IMR-90 (cell line): Measurements from ENCODE around the gene HAO2. TPM values are rescaled to one million over a fixed set of nuclear protein-coding genes. Genes with fewer than 3 reads are reported as not detected.

Source experiments
- ATAC-seq: fragments of 200-7000 bp; cut with Tn5 transposase; 2 replicates; pipeline ENCODE4 v1.9.1; 2020; ENCODE audit warnings: low read depth, mild to moderate bottlenecking, moderate library complexity
- BruUV-seq: library from RNA; stranded (reverse); fragments of 400-500 nt; replicated peaks from 2 replicates; lab custom pipeline; 2021; lab: Mats Ljungman, UMichigan
- CTCF ChIA-PET: fragments of 300-600 bp; formaldehyde crosslinking; extraction: SDS; loops from one replicate; lab custom pipeline; 2021; ENCODE audit warnings: antibody characterized with exemption; lab: Yijun Ruan, JAX
- POLR2A ChIA-PET: fragments of 300-600 bp; sonication (Branson Sonifier 250); formaldehyde crosslinking; loops from one replicate; lab custom pipeline; 2022; ENCODE audit warnings: antibody characterized with exemption; ENCODE audit not compliant: unreplicated experiment; lab: Charles Lee
- DNase-seq: peaks from one replicate; pipeline ENCODE4 v3.0.0; 2013
- H2AFZ ChIP-seq: replicated peaks from 2 replicates; pipeline ENCODE3; 2013; ENCODE audit warnings: low read length, mild to moderate bottlenecking; ENCODE audit not compliant: poor library complexity
- H2AK5ac ChIP-seq: 2 replicates; pipeline ENCODE4 v1.6.1; 2013; ENCODE audit warnings: low read depth, low read length, inconsistent platforms
- H2AK9ac ChIP-seq: replicated peaks from 2 replicates; pipeline ENCODE3; 2013; ENCODE audit warnings: mild to moderate bottlenecking, low read depth, low read length, moderate library complexity; ENCODE audit not compliant: poor library complexity
- H2BK120ac ChIP-seq: 2 replicates; pipeline ENCODE4 v1.6.1; 2013; ENCODE audit warnings: low read depth, low read length, inconsistent platforms
- H2BK15ac ChIP-seq: 3 replicates; pipeline ENCODE4 v1.6.1; 2013; ENCODE audit warnings: low read depth, low read length, inconsistent platforms
- H2BK20ac ChIP-seq: 2 replicates; pipeline ENCODE4 v1.6.1; 2013; ENCODE audit warnings: low read depth, mild to moderate bottlenecking, inconsistent platforms, low read length, moderate library complexity
- H2BK5ac ChIP-seq: 2 replicates; pipeline ENCODE4 v1.6.1; 2013; ENCODE audit warnings: mild to moderate bottlenecking, low read depth, low read length, inconsistent platforms; ENCODE audit not compliant: poor library complexity, severe bottlenecking
- H3K14ac ChIP-seq: replicated peaks from 2 replicates; pipeline ENCODE4 v1.6.1; 2013; ENCODE audit warnings: low read depth, low read length, inconsistent platforms
- H3K18ac ChIP-seq: 2 replicates; pipeline ENCODE4 v1.6.1; 2013; ENCODE audit warnings: low read depth, low read length, control low read depth
- H3K23ac ChIP-seq: 2 replicates; pipeline ENCODE4 v1.6.1; 2013; ENCODE audit warnings: low read depth, low read length, inconsistent platforms
- H3K27ac ChIP-seq: 2 replicates; pipeline ENCODE4 v1.5.1; 2013; ENCODE audit warnings: mild to moderate bottlenecking, control low read depth, low read length; ENCODE audit not compliant: insufficient read depth
- H3K27me3 ChIP-seq: 2 replicates; pipeline ENCODE4 v1.6.1; 2013; ENCODE audit warnings: low read length; ENCODE audit not compliant: control insufficient read depth, insufficient read depth
- H3K36me3 ChIP-seq: 2 replicates; pipeline ENCODE4 v1.6.1; 2013; ENCODE audit warnings: low read length, mixed read lengths; ENCODE audit not compliant: control insufficient read depth, insufficient read depth
- H3K4ac ChIP-seq: 2 replicates; pipeline ENCODE4 v1.6.1; 2013; ENCODE audit warnings: low read depth, low read length, inconsistent platforms
- H3K4me1 ChIP-seq: 2 replicates; pipeline ENCODE4 v1.6.1; 2013; ENCODE audit warnings: low read length, mixed read lengths; ENCODE audit not compliant: control insufficient read depth, insufficient read depth
- H3K4me2 ChIP-seq: 2 replicates; pipeline ENCODE4 v1.6.1; 2013; ENCODE audit warnings: low read depth, mild to moderate bottlenecking, control low read depth, low read length, moderate library complexity
- H3K4me3 ChIP-seq: 2 replicates; pipeline ENCODE4 v1.5.1; 2013; ENCODE audit warnings: low read depth, mild to moderate bottlenecking, control low read depth, low read length, moderate library complexity; ENCODE audit not compliant: insufficient read depth
- H3K56ac ChIP-seq: 2 replicates; pipeline ENCODE4 v1.6.1; 2013; ENCODE audit warnings: low read length, inconsistent platforms; ENCODE audit not compliant: insufficient read depth; ENCODE audit errors: extremely low read depth
- H3K79me1 ChIP-seq, 2 experiments: 2 replicates each; pipeline ENCODE4 v1.6.1; 2013; ENCODE audit warnings: low read length in 2 of 2, inconsistent platforms in 1 of 2, low read depth in 1 of 2
- H3K9ac ChIP-seq: 2 replicates; pipeline ENCODE4 v1.6.1; 2013; ENCODE audit warnings: low read depth, low read length, control low read depth
- H3K9me1 ChIP-seq: 2 replicates; pipeline ENCODE4 v1.6.1; 2013; ENCODE audit warnings: low read length, inconsistent platforms; ENCODE audit not compliant: insufficient read depth
- H3K9me3 ChIP-seq: 2 replicates; pipeline ENCODE4 v1.6.1; 2013; ENCODE audit warnings: low read length; ENCODE audit not compliant: control insufficient read depth, insufficient read depth
- H4K20me1 ChIP-seq: 2 replicates; pipeline ENCODE4 v1.6.1; 2013; ENCODE audit warnings: low read length, inconsistent platforms; ENCODE audit not compliant: insufficient read depth
- H4K5ac ChIP-seq: 2 replicates; pipeline ENCODE4 v1.6.1; 2013; ENCODE audit warnings: mild to moderate bottlenecking, low read depth, low read length, control low read depth
- H4K8ac ChIP-seq, 2 experiments: 2 replicates each; pipeline ENCODE4 v1.6.1; 2013; ENCODE audit warnings: low read depth in 2 of 2, low read length in 2 of 2, control low read depth in 1 of 2, inconsistent platforms in 1 of 2
- H4K91ac ChIP-seq: 2 replicates; pipeline ENCODE4 v1.6.1; 2013; ENCODE audit warnings: low read depth, low read length, inconsistent platforms; ENCODE audit not compliant: insufficient read depth
- NFE2L2 ChIP-seq: fragments of 150-350 bp; IDR thresholded peaks from 2 replicates; pipeline ENCODE4 v1.6.1; 2016; ENCODE audit warnings: low read depth, mild to moderate bottlenecking, low read length
- RAD21 ChIP-seq: IDR thresholded peaks from 2 replicates; pipeline ENCODE4 v1.6.1; 2012; ENCODE audit warnings: low read length, improper control_type of control experiment
- SMC3 ChIP-seq: fragments of 150-350 bp; IDR thresholded peaks from 2 replicates; pipeline ENCODE4 v1.6.1; 2016; ENCODE audit warnings: low read depth, mild to moderate bottlenecking, antibody characterized with exemption, low read length, moderate library complexity
- WGBS, 2 experiments: methylation state at CpG; one replicate each; pipeline versions ENCODE4 v1.1.5 to v1.1.7; 2013; ENCODE audit warnings: missing lambda C conversion rate in 2 of 2; ENCODE audit not compliant: insufficient read length in 1 of 2; ENCODE audit errors: extremely low coverage in 2 of 2; 5-methylcytosine and 5-hydroxymethylcytosine counted together
- dilution Hi-C: fragments of 300-500 bp; cut with HindIII; formaldehyde crosslinking; loops from one replicate; pipeline ENCODE4 v1.14.3; 2018; ENCODE audit warnings: low sequenced_read_pairs; ENCODE audit not compliant: unreplicated experiment
- in situ Hi-C: fragments of 300-500 bp; cut with MboI; formaldehyde crosslinking; loops from 3 replicates; pipeline ENCODE4 v1.14.3; 2019; ENCODE audit warnings: low sequenced_read_pairs, inconsistent platforms, mixed read lengths
- intact Hi-C: fragments of 100-400 bp; cut with micrococcal nuclease; formaldehyde crosslinking; loops from 2 replicates; pipeline ENCODE4 v1.10.0; 2022
- polyA plus RNA-seq, 3 experiments: library from polyadenylated mRNA; depleted of rRNA; stranded (reverse); fragments of >200 nt; gene quantifications; 2 replicates each; pipeline ENCODE4 v1.2.3, GENCODE V29; 2012; ENCODE audit warnings: low replicate concordance in 1 of 3
- total RNA-seq: library from RNA; depleted of rRNA; stranded (reverse); fragments of >200 nt; gene quantifications from 2 replicates; pipeline ENCODE4 v1.2.3, GENCODE V29; 2012
- TF ChIP-seq, protein P1 (sequence below): conservative IDR thresholded peaks from 2 replicates; pipeline ENCODE4 v1.5.1; 2012; ENCODE audit warnings: mild to moderate bottlenecking, low read depth, low read length, improper control_type of control experiment

Gene HAO2
- total and polyA plus RNA-seq, 2 of the 4 experiments (the other 2 are of a cell fraction), result not detected

DNA sequence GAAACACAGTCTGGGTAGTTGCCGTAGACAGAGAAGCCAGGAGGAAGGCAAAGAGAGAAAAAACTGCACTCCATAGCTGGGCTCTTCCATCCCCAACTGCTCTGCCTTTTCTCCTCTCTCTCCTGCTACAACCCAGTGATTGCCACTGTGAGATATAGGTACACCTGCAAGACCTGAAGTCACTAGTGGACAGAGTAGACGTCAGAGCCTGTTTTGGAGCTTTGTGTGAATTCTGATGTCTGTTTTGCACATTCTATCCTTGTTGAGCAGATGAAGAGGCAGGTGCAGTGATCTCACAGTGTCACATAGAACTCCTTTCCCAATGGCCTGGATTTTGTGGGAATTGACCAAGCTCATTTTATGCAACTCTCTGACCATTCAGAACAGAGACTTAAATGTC, 2.2 kb downstream of the HAO2 start:
- BruUV-seq, result no TSS peak
- no peak overlapping the region for H3K18ac ChIP-seq
- intact Hi-C loops, result no loop called here
- H4K91ac ChIP-seq, result no peak overlapping the region
- H2AK9ac ChIP-seq, result no peak overlapping the region
- H4K5ac ChIP-seq, result no peak overlapping the region
- POLR2A ChIA-PET, result no interaction called here
- H3K56ac ChIP-seq, result no peak overlapping the region
- no peak overlapping the region for H2BK20ac ChIP-seq
- ATAC-seq (no peak), DNase-seq (no peak)
- H3K79me1 ChIP-seq, result no peaks in the 10 kb centered on the region
- no peak overlapping the region for H3K27ac ChIP-seq
- no peak overlapping the region for H3K4me2 ChIP-seq
- no peak overlapping the region for H3K9ac ChIP-seq
- no peak overlapping the region for H2BK120ac ChIP-seq
- in situ Hi-C loops, result loop anchor here (25.0 kb wide), 1 partner anchor 1208 kb away; no protein-coding TSS in a partner anchor
- no peaks in the 10 kb centered on the region for H4K20me1 ChIP-seq
- no peak overlapping the region for H2BK5ac ChIP-seq
- dilution Hi-C loops, result no loop called here
- CTCF ChIA-PET, result no interaction called here
- H3K9me1 ChIP-seq, result no peaks in the 10 kb centered on the region
- no peaks in the 10 kb centered on the region for H3K36me3 ChIP-seq
- H2AFZ ChIP-seq, result no peak overlapping the region
- no peak overlapping the region for H3K4ac ChIP-seq
- H4K8ac ChIP-seq, result no peak overlapping the region
- H3K9me3 ChIP-seq, result no peaks in the 10 kb centered on the region
- no peak overlapping the region for H2BK15ac ChIP-seq
- H3K23ac ChIP-seq, result no peak overlapping the region
- no peak for TF ChIP-seq SMC3
- no peak for TF ChIP-seq RAD21
- TF ChIP-seq, protein P1, sequence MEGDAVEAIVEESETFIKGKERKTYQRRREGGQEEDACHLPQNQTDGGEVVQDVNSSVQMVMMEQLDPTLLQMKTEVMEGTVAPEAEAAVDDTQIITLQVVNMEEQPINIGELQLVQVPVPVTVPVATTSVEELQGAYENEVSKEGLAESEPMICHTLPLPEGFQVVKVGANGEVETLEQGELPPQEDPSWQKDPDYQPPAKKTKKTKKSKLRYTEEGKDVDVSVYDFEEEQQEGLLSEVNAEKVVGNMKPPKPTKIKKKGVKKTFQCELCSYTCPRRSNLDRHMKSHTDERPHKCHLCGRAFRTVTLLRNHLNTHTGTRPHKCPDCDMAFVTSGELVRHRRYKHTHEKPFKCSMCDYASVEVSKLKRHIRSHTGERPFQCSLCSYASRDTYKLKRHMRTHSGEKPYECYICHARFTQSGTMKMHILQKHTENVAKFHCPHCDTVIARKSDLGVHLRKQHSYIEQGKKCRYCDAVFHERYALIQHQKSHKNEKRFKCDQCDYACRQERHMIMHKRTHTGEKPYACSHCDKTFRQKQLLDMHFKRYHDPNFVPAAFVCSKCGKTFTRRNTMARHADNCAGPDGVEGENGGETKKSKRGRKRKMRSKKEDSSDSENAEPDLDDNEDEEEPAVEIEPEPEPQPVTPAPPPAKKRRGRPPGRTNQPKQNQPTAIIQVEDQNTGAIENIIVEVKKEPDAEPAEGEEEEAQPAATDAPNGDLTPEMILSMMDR, result no peak
- no peak for TF ChIP-seq NFE2L2
- no peak overlapping the region for H3K14ac ChIP-seq
- no peak overlapping the region for H3K4me3 ChIP-seq
- H3K4me1 ChIP-seq, result no peaks in the 10 kb centered on the region
- WGBS, 2 experiments, result no CpG with 5 or more reads among the region's 2 CpGs
- H3K27me3 ChIP-seq, result peaks cover 7% of the 10 kb centered on the region
- H2AK5ac ChIP-seq, result no peak overlapping the region
